Neural progenitor cell (in vitro differentiated cells): ENCODE measurements around the gene PER2. TPM values are rescaled to one million over a fixed set of nuclear protein-coding genes. Genes with fewer than 3 reads are reported as not detected.

Source experiments
- DNase-seq: peaks from one replicate; pipeline ENCODE4 v3.0.0-alpha.2; 2016; ENCODE audit warnings: low spot score
- H2AFZ ChIP-seq: fragments of 200-600 bp; sonication (generic); replicated peaks from 2 replicates; pipeline ENCODE4 v1.6.1; 2016; ENCODE audit warnings: antibody characterized with exemption
- H3F3A ChIP-seq: fragments of 200-600 bp; sonication (generic); 2 replicates; pipeline ENCODE4 v1.6.1; 2016; ENCODE audit warnings: antibody characterized with exemption, low read depth
- H3K27ac ChIP-seq: fragments of 200-600 bp; sonication (generic); 2 replicates; pipeline ENCODE4 v1.5.1; 2016; ENCODE audit warnings: mild to moderate bottlenecking
- H3K27me3 ChIP-seq: fragments of 200-600 bp; sonication (generic); 2 replicates; pipeline ENCODE4 v1.6.1; 2016; ENCODE audit warnings: mild to moderate bottlenecking, moderate library complexity
- H3K36me3 ChIP-seq: fragments of 200-600 bp; sonication (generic); 2 replicates; pipeline ENCODE4 v1.5.1; 2016
- H3K4me1 ChIP-seq: fragments of 200-600 bp; sonication (generic); 2 replicates; pipeline ENCODE4 v1.6.1; 2016; ENCODE audit warnings: mixed run types
- H3K4me2 ChIP-seq: fragments of 200-600 bp; sonication (generic); 2 replicates; pipeline ENCODE4 v1.6.1; 2016
- H3K4me3 ChIP-seq: fragments of 200-600 bp; sonication (generic); 2 replicates; pipeline ENCODE4 v1.5.1; 2016
- H3K79me2 ChIP-seq: fragments of 200-600 bp; sonication (generic); 2 replicates; pipeline ENCODE4 v1.6.1; 2016; ENCODE audit warnings: low read depth
- H3K9ac ChIP-seq: fragments of 200-600 bp; sonication (generic); 2 replicates; pipeline ENCODE4 v1.6.1; 2016
- H3K9me3 ChIP-seq: fragments of 200-600 bp; sonication (generic); 2 replicates; pipeline ENCODE4 v1.5.1; 2016; ENCODE audit warnings: low read depth
- H4K20me1 ChIP-seq: fragments of 200-600 bp; sonication (generic); 2 replicates; pipeline ENCODE4 v1.6.1; 2016; ENCODE audit warnings: low read depth
- H3K27ac Mint-ChIP-seq: 3 replicates; pipeline ENCODE4 v1.8.0; 2021; ENCODE audit warnings: mixed read lengths
- H3K27me3 Mint-ChIP-seq: 2 replicates; pipeline ENCODE4 v1.8.0; 2022; ENCODE audit warnings: low read depth, mild to moderate bottlenecking, inconsistent platforms, moderate library complexity, mixed read lengths; ENCODE audit not compliant: insufficient read depth
- H3K36me3 Mint-ChIP-seq: 3 replicates; pipeline ENCODE4 v1.8.0; 2021; ENCODE audit warnings: mixed read lengths
- H3K4me1 Mint-ChIP-seq: 3 replicates; pipeline ENCODE4 v1.8.0; 2021; ENCODE audit warnings: mixed read lengths
- H3K4me3 Mint-ChIP-seq: 3 replicates; pipeline ENCODE4 v1.8.0; 2021; ENCODE audit warnings: mild to moderate bottlenecking, moderate library complexity, mixed read lengths
- H3K9me3 Mint-ChIP-seq: 3 replicates; pipeline ENCODE4 v1.8.0; 2020; ENCODE audit warnings: mixed read lengths
- EZH2 ChIP-seq: fragments of 200-600 bp; sonication (generic); IDR thresholded peaks from 2 replicates; pipeline ENCODE4 v1.6.1; 2017; ENCODE audit warnings: antibody characterized with exemption, mild to moderate bottlenecking, moderate library complexity
- EZH2phosphoT487 ChIP-seq: fragments of 200-600 bp; sonication (generic); IDR thresholded peaks from 2 replicates; pipeline ENCODE4 v1.6.1; 2017; ENCODE audit warnings: antibody characterized with exemption
- total RNA-seq: library from RNA; depleted of rRNA; stranded (reverse); fragments of >200 nt; gene quantifications from 2 replicates; pipeline ENCODE4 v1.2.3, GENCODE V29; 2015; ENCODE audit warnings: low replicate concordance
- TF ChIP-seq, protein P1 (sequence below): fragments of 200-600 bp; sonication (generic); IDR thresholded peaks from 2 replicates; pipeline ENCODE4 v1.5.1; 2017; ENCODE audit warnings: antibody characterized with exemption, mild to moderate bottlenecking

The PER2 gene, protein sequence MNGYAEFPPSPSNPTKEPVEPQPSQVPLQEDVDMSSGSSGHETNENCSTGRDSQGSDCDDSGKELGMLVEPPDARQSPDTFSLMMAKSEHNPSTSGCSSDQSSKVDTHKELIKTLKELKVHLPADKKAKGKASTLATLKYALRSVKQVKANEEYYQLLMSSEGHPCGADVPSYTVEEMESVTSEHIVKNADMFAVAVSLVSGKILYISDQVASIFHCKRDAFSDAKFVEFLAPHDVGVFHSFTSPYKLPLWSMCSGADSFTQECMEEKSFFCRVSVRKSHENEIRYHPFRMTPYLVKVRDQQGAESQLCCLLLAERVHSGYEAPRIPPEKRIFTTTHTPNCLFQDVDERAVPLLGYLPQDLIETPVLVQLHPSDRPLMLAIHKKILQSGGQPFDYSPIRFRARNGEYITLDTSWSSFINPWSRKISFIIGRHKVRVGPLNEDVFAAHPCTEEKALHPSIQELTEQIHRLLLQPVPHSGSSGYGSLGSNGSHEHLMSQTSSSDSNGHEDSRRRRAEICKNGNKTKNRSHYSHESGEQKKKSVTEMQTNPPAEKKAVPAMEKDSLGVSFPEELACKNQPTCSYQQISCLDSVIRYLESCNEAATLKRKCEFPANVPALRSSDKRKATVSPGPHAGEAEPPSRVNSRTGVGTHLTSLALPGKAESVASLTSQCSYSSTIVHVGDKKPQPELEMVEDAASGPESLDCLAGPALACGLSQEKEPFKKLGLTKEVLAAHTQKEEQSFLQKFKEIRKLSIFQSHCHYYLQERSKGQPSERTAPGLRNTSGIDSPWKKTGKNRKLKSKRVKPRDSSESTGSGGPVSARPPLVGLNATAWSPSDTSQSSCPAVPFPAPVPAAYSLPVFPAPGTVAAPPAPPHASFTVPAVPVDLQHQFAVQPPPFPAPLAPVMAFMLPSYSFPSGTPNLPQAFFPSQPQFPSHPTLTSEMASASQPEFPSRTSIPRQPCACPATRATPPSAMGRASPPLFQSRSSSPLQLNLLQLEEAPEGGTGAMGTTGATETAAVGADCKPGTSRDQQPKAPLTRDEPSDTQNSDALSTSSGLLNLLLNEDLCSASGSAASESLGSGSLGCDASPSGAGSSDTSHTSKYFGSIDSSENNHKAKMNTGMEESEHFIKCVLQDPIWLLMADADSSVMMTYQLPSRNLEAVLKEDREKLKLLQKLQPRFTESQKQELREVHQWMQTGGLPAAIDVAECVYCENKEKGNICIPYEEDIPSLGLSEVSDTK (N-terminal part only)
- 1.4 and 2.6 TPM in 2 replicates for total RNA-seq

DNA sequence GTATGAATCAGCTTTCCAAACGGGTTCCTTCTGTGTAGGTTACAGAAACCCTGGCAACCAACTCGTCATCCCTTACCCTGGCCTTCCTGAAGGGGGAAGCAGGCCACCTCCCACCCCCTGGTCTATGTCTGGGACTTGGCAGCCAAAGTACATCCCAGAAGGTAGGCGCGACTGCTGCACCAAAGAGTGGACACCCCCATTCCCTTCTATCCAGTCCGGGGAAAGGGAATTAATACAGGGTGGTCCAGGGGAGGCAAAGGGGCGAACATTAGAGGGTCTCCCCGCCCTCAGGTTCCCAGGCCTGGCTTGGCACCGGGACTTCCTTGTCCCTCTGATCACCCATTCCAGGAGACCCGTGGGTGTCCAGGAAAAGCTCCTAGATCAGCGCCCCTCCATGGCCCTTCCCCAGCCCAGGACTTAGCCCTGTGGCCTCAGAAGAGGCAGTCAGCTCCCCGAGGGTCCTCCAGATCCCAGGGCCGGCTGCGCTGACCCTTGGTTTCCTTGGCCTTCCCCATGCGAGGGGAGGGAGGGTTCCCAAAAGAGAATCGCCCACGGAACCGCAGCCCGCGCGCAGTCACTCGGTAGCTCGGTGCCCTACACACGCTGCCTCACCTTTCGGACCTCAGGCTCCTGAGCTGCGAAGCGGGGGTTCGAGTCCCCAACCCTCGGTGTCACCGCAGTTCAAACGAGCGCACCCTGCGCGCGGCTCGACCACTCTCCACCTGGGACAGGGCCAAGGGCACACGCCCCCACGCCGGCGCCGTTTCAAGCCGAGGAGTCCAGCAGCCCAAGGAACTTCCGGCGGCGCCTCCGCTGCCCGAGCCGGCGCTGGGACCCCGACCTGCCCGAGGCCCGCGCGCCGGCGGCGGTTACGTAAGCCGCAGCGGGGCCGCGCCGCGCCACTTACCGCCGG lies at the start of gene PER2:
Gene PER2 (minus strand): TSS at position 874 of the 913 bp plus-strand sequence. CDS start 10,674 bp downstream, outside the sequence.
- H3K4me1 Mint-ChIP-seq: peaks cover 59% of the 10 kb centered on the region
- Histone ChIP-seq H3K4me1 (peaks cover 26% of the 10 kb centered on the region), H3K4me3 (peak within 1 kb of the TSS; percentile 74), H3K27ac (no peak within 1 kb of the TSS), H3K27me3 (peaks cover 23% of the 10 kb centered on the region), H3K9me3 (no peaks in the 10 kb centered on the region), H3K36me3 (no peaks in the 10 kb centered on the region), H2AFZ (peak within 1 kb of the TSS; percentile 68), H3K79me2 (peaks cover 9% of the 10 kb centered on the region), H3K9ac (no peak within 1 kb of the TSS), H4K20me1 (peaks cover 3% of the 10 kb centered on the region), H3F3A (peaks cover 32% of the 10 kb centered on the region), H3K4me2 (peak within 1 kb of the TSS; percentile 78)
- peak within 1 kb of the TSS; percentile 93 for H3K4me3 Mint-ChIP-seq
- peak; percentile 52 for DNase-seq
- H3K27me3 Mint-ChIP-seq: peaks cover 10% of the 10 kb centered on the region
- peaks cover 4% of the 10 kb centered on the region for H3K36me3 Mint-ChIP-seq
- H3K27ac Mint-ChIP-seq: peak within 1 kb of the TSS; percentile 99
- TF ChIP-seq, protein P1, sequence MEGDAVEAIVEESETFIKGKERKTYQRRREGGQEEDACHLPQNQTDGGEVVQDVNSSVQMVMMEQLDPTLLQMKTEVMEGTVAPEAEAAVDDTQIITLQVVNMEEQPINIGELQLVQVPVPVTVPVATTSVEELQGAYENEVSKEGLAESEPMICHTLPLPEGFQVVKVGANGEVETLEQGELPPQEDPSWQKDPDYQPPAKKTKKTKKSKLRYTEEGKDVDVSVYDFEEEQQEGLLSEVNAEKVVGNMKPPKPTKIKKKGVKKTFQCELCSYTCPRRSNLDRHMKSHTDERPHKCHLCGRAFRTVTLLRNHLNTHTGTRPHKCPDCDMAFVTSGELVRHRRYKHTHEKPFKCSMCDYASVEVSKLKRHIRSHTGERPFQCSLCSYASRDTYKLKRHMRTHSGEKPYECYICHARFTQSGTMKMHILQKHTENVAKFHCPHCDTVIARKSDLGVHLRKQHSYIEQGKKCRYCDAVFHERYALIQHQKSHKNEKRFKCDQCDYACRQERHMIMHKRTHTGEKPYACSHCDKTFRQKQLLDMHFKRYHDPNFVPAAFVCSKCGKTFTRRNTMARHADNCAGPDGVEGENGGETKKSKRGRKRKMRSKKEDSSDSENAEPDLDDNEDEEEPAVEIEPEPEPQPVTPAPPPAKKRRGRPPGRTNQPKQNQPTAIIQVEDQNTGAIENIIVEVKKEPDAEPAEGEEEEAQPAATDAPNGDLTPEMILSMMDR: peak; percentile 23
- TF ChIP-seq EZH2phosphoT487: no peak
- no peak for TF ChIP-seq EZH2
- H3K9me3 Mint-ChIP-seq: no peaks in the 10 kb centered on the region

DNA sequence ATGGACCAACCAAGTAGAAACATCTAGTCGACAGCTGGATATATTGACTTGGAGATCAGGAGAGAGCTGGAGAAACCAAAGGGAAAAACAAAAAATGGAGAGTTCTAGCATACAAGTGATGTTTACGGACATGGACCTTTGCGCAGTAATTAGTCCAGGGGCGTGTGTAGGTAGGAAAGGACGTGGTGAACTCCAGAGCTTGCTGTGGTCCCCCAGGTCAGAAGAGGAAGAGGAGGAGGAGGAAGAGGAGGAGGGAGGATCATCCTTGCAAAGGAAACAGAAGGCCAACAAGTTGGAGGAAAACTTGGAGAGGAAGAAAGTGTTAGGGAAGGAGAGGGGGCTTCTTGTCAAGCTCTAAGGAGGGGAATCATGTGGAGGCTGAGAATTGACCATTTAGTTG lies 49.4 kb upstream of the PER2 start:
- H3K27ac Mint-ChIP-seq: no peak overlapping the region
- no peaks in the 10 kb centered on the region for H3K9me3 ChIP-seq
- peaks cover 12% of the 10 kb centered on the region for H4K20me1 ChIP-seq
- no peak for DNase-seq
- no peaks in the 10 kb centered on the region for H3K27me3 ChIP-seq
- no peaks in the 10 kb centered on the region for H3K4me1 ChIP-seq
- H3K9ac ChIP-seq: no peak overlapping the region
- H3K4me3 Mint-ChIP-seq: no peak overlapping the region
- no peaks in the 10 kb centered on the region for H3K4me1 Mint-ChIP-seq
- no peaks in the 10 kb centered on the region for H3K79me2 ChIP-seq
- peaks cover 5% of the 10 kb centered on the region for H3K36me3 Mint-ChIP-seq
- H3F3A ChIP-seq: no peaks in the 10 kb centered on the region
- no peak overlapping the region for H3K27ac ChIP-seq
- H2AFZ ChIP-seq: no peak overlapping the region
- no peaks in the 10 kb centered on the region for H3K36me3 ChIP-seq
- no peak overlapping the region for H3K4me3 ChIP-seq
- TF ChIP-seq, protein P1: no peak
- no peak for TF ChIP-seq EZH2
- TF ChIP-seq EZH2phosphoT487: no peak
- no peaks in the 10 kb centered on the region for H3K27me3 Mint-ChIP-seq
- H3K9me3 Mint-ChIP-seq: no peaks in the 10 kb centered on the region
- H3K4me2 ChIP-seq: no peak overlapping the region
